Activated B cell treated with CpG ODN at 0.5 μM for 24 hours (primary cell): ENCODE measurements around the gene MT1B. TPM values are rescaled to one million over a fixed set of nuclear protein-coding genes. Genes with fewer than 3 reads are reported as not detected.

Experiments used
- ATAC-seq: fragments of 200-7000 bp; cut with Tn5 transposase; one replicate; pipeline ENCODE4 v1.10.0; 2021; ENCODE audit warnings: low read depth, mild to moderate bottlenecking, moderate library complexity
- CTCF ChIA-PET: fragments of 350-600 bp; sonication (Branson Sonifier 250); formaldehyde crosslinking; loops from one replicate; lab custom pipeline; 2021; ENCODE audit warnings: antibody characterized with exemption; lab: Charles Lee
- POLR2A ChIA-PET: fragments of 350-600 bp; sonication (Branson Sonifier 250); formaldehyde crosslinking; loops from one replicate; lab custom pipeline; 2021; ENCODE audit warnings: antibody characterized with exemption; lab: Charles Lee
- DNase-seq: peaks from one replicate; pipeline ENCODE4 v3.0.0; 2022
- H3K27ac Mint-ChIP-seq: one replicate; pipeline ENCODE4 v1.8.0; 2020; ENCODE audit warnings: mixed read lengths
- H3K27me3 Mint-ChIP-seq: one replicate; pipeline ENCODE4 v1.8.0; 2021; ENCODE audit warnings: mixed read lengths
- H3K36me3 Mint-ChIP-seq: one replicate; pipeline ENCODE4 v1.8.0; 2021; ENCODE audit warnings: low read depth, mixed read lengths
- H3K4me1 Mint-ChIP-seq: one replicate; pipeline ENCODE4 v1.8.0; 2021; ENCODE audit warnings: mixed read lengths
- H3K4me3 Mint-ChIP-seq: one replicate; pipeline ENCODE4 v1.8.0; 2020; ENCODE audit warnings: mild to moderate bottlenecking, mixed read lengths
- H3K9me3 Mint-ChIP-seq: one replicate; pipeline ENCODE4 v1.8.0; 2020; ENCODE audit warnings: mixed read lengths
- CTCF ChIP-seq: fragments of 200-600 bp; IDR thresholded peaks from one replicate; pipeline ENCODE4 v1.8.0; 2022; ENCODE audit warnings: antibody characterized with exemption, mild to moderate bottlenecking
- intact Hi-C: fragments of 100-400 bp; cut with micrococcal nuclease; formaldehyde crosslinking; loops from one replicate; pipeline ENCODE4 v1.15.1; 2024
- total RNA-seq: library from RNA; stranded (reverse); gene quantifications from 2 replicates; pipeline ENCODE4 v1.2.3, GENCODE V29; 2022

The MT1B gene
- total RNA-seq, 1 donor from 2014 or later = not detected

GRCh38 chr16:56623637-56624036 lies 28.0 kb upstream of the MT1B start:
- Mint-ChIP-seq H3K4me3 (no peak overlapping the region), H3K4me1 (peaks cover 15% of the 10 kb centered on the region), H3K27me3 (peaks cover 37% of the 10 kb centered on the region), H3K27ac (no peak overlapping the region), H3K36me3 (no peaks in the 10 kb centered on the region), H3K9me3 (no peaks in the 10 kb centered on the region)
- intact Hi-C loops = no loop called here
- ChIA-PET POLR2A (no interaction called here), CTCF (interaction anchor here (0.6 to 0.9 kb wide), 2 partner anchors 20 to 77 kb away, joined by 3 read pairs; no protein-coding TSS in a partner anchor)
- TF ChIP-seq CTCF = no peak
- no peak for ATAC-seq
- DNase-seq = no peak

GRCh38 chr16:56625140-56625942 lies 26.3 kb upstream of the MT1B start, which contains the start of gene MT1E:
MT1E (plus strand) TSS chr16:56625781; CDS start chr16:56625852, 71 bp downstream.
- peak within 1 kb of the TSS; percentile 81 for H3K4me3 Mint-ChIP-seq
- intact Hi-C loops = loop anchor here (1.0 kb wide), 1 partner anchor 17 kb away; the partner anchor contains the start of gene MT2A
- H3K9me3 Mint-ChIP-seq = no peaks in the 10 kb centered on the region
- peak; percentile 38 for ATAC-seq
- H3K4me1 Mint-ChIP-seq = peaks cover 29% of the 10 kb centered on the region
- POLR2A ChIA-PET = interaction anchor here (1.0 to 1.7 kb wide), 2 partner anchors 17 to 18 kb away, joined by 3 to 7 read pairs; partner anchors contain the start of gene MT2A
- CTCF ChIA-PET = no interaction called here
- H3K36me3 Mint-ChIP-seq = no peaks in the 10 kb centered on the region
- DNase-seq = no peak
- TF ChIP-seq CTCF = no peak
- H3K27ac Mint-ChIP-seq = no peak within 1 kb of the TSS
- H3K27me3 Mint-ChIP-seq = peaks cover 31% of the 10 kb centered on the region

GRCh38 chr16:56625943-56626654 lies 25.6 kb upstream of the MT1B start:
- intact Hi-C loops = loop anchor here (1.0 kb wide), 1 partner anchor 18 kb away; the partner anchor contains the start of gene MT2A
- no peaks in the 10 kb centered on the region for H3K36me3 Mint-ChIP-seq
- H3K4me1 Mint-ChIP-seq = peaks cover 35% of the 10 kb centered on the region
- no peak for TF ChIP-seq CTCF
- peak overlapping the region; percentile 70 for H3K4me3 Mint-ChIP-seq
- H3K27me3 Mint-ChIP-seq = peaks cover 30% of the 10 kb centered on the region
- no peak overlapping the region for H3K27ac Mint-ChIP-seq
- POLR2A ChIA-PET = interaction anchor here (1.0 kb wide), 1 partner anchor 17 kb away, joined by 3 read pairs; no protein-coding TSS in a partner anchor
- no peaks in the 10 kb centered on the region for H3K9me3 Mint-ChIP-seq
- ATAC-seq (no peak), DNase-seq (no peak)
- CTCF ChIA-PET = interaction anchor here (1.1 kb wide), 1 partner anchor 18 kb away, joined by 3 read pairs; no protein-coding TSS in a partner anchor

- ATAC-seq = no peak
- H3K9me3 Mint-ChIP-seq = no peaks in the 10 kb centered on the region
- CTCF ChIA-PET = interaction anchor here (1.1 kb wide), 1 partner anchor 17 kb away, joined by 3 read pairs; no protein-coding TSS in a partner anchor
- intact Hi-C loops = no loop called here
- POLR2A ChIA-PET = no interaction called here
- DNase-seq = no peak
- no peak for TF ChIP-seq CTCF
- H3K36me3 Mint-ChIP-seq = no peaks in the 10 kb centered on the region
- no peak overlapping the region for H3K4me3 Mint-ChIP-seq
- no peak overlapping the region for H3K27ac Mint-ChIP-seq
- peaks cover 31% of the 10 kb centered on the region for H3K27me3 Mint-ChIP-seq
- H3K4me1 Mint-ChIP-seq = peaks cover 38% of the 10 kb centered on the region
These were observed 25.0 kb upstream of the MT1B start for GRCh38 chr16:56626685-56627084.
